ENCODE data around the gene TSKS. TPM values are rescaled to one million over a fixed set of nuclear protein-coding genes. Genes with fewer than 3 reads are reported as not detected.

Gene TSKS
- total RNA-seq, 1 experiment from 2014 or later = 0.28 TPM

GRCh38 chr19:49795615-49796014 is 32.5 kb upstream of the TSKS start:
- H2BK120ac ChIP-seq (ENCODE audit: low read depth, low read length, poor library complexity, severe bottlenecking) = no peak overlapping the region
- H4K91ac ChIP-seq (ENCODE audit: insufficient read length, low read depth, low read length) = no peak overlapping the region
- H3K18ac ChIP-seq (ENCODE audit: insufficient read length, low read depth, low read length) = no peak overlapping the region
- H3K36me3 Mint-ChIP-seq (ENCODE audit: insufficient read depth in 1 of 3, low read depth in 3 of 3) = peaks cover 27 to 76% (median 56%) of the 10 kb centered on the region in 3 experiments; a peak in 6 of 7 replicates
- H4K8ac ChIP-seq (replicated peaks; ENCODE audit: insufficient read length, low read depth, low read length) = no peak overlapping the region
- H3K9ac ChIP-seq (ENCODE audit: extremely low read depth, insufficient read length, low read length) = no peak overlapping the region
- H3K27ac ChIP-seq (ENCODE audit: insufficient read length, low read depth, low read length) = no peak overlapping the region
- H3K4me1 ChIP-seq (ENCODE audit: insufficient read depth, low read length) = no peaks in the 10 kb centered on the region
- no peak overlapping the region for H3K4ac ChIP-seq (ENCODE audit: low read depth, low read length)
- H3K56ac ChIP-seq (ENCODE audit: insufficient read length, low read depth, low read length) = no peak overlapping the region
- no peak overlapping the region for H4K5ac ChIP-seq (ENCODE audit: insufficient read length, low read depth, low read length)
- H3K27ac Mint-ChIP-seq = peak overlapping the region in 1 of 3 experiments; percentile 40; a peak in 1 of 7 replicates
- H3K23ac ChIP-seq (ENCODE audit: insufficient read length, low read depth, low read length) = no peak overlapping the region
- no peak overlapping the region for H3K14ac ChIP-seq (ENCODE audit: insufficient read depth, low read length)
- H3K79me1 ChIP-seq (ENCODE audit: insufficient read depth, low read depth, low read length, poor library complexity, severe bottlenecking) = no peaks in the 10 kb centered on the region
- H3K27me3 ChIP-seq (ENCODE audit: insufficient read depth, low read length) = no peaks in the 10 kb centered on the region
- no CpG with 5 or more reads among the region's 20 CpGs for WGBS (ENCODE audit: extremely low coverage, insufficient read length, low lambda C conversion rate)
- no peak overlapping the region for H3K4me2 ChIP-seq (ENCODE audit: insufficient read depth, insufficient read length, low read length)
- H3K4me1 Mint-ChIP-seq = peaks cover 0 to 3% of the 10 kb centered on the region in 2 experiments; a peak in 1 of 4 replicates
- H2BK20ac ChIP-seq (ENCODE audit: low read depth, low read length, poor library complexity, severe bottlenecking) = no peak overlapping the region
- no peak overlapping the region for H2BK5ac ChIP-seq (ENCODE audit: insufficient read length, low read length)
- H3K23me2 ChIP-seq (ENCODE audit: insufficient read length, low read depth, low read length, poor library complexity, severe bottlenecking) = no peaks in the 10 kb centered on the region
- no peak for TF ChIP-seq CTCF (conservative IDR thresholded peaks at IDR 0.05)
- H3T11ph ChIP-seq (ENCODE audit: low read length) = no peak overlapping the region
- H3K9me3 ChIP-seq (ENCODE audit: control insufficient read depth, low read depth, low read length) = no peaks in the 10 kb centered on the region
- H3K9me3 Mint-ChIP-seq = no peaks in the 10 kb centered on the region; a peak in 1 of 5 replicates
- no peak overlapping the region for H2AK5ac ChIP-seq (ENCODE audit: insufficient read length, low read length)
- no peaks in the 10 kb centered on the region for H3K79me2 ChIP-seq (ENCODE audit: insufficient read depth, low read length)
- H2AFZ ChIP-seq (ENCODE audit: low read length) = no peak overlapping the region
- H3K4me3 Mint-ChIP-seq = no peak overlapping the region
- no peak overlapping the region for H2BK12ac ChIP-seq (ENCODE audit: insufficient read length, low read depth, low read length)
- no peak for DNase-seq
- H4K20me1 ChIP-seq (ENCODE audit: control insufficient read depth, insufficient read depth, insufficient read length) = peaks cover 2% of the 10 kb centered on the region
- H3K27me3 Mint-ChIP-seq (ENCODE audit: low read depth) = no peaks in the 10 kb centered on the region
- H2BK15ac ChIP-seq (ENCODE audit: low read depth, low read length) = no peak overlapping the region

Data from H9 (cell line).